GM12892 (cell line): Measurements from ENCODE around the gene KCNMB4.

ENCODE experiments used
- POLR2A ChIP-seq: IDR thresholded peaks from 2 replicates; pipeline ENCODE4 v1.6.1; 2011; ENCODE audit warnings: low read depth, low read length, control low read depth
- POLR2AphosphoS5 ChIP-seq: IDR thresholded peaks from 2 replicates; pipeline ENCODE4 v1.6.1; 2011; ENCODE audit warnings: low read depth, low read length, control low read depth
- TAF1 ChIP-seq: IDR thresholded peaks from 2 replicates; pipeline ENCODE4 v1.6.1; 2011; ENCODE audit warnings: low read depth, mild to moderate bottlenecking, control low read depth, low read length, borderline replicate concordance

DNA sequence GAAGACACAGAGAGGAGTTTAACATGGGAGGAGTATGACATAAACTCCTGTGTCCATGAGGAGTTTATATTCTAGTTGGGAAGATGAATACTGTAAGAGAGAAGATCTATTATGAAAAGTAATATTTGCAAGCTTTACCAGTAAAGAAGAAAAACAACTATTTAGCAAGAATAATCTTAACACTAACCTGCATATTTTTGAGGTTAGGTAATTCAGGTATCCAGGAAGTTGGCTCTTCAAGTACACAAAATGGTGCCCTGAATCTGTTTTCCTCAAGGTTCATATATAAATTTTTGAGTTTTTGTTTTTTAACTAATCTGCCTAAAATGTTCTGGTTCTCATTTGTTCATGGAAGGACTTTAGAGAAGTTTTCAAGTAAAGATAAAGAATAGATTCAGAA is 33.9 kb upstream of the KCNMB4 start:
- TF ChIP-seq POLR2A (no peak), POLR2AphosphoS5 (no peak), TAF1 (no peak)
